Smooth muscle cell (in vitro differentiated cells): ENCODE data around the gene ARID3C. TPM values are rescaled to one million over a fixed set of nuclear protein-coding genes. Genes with fewer than 3 reads are reported as not detected.

ENCODE experiments used
- DNase-seq: peaks from one replicate; lab custom pipeline; 2025; ENCODE audit not compliant: unreplicated experiment; lab: John Stamatoyannopoulos, UW
- H2AFZ ChIP-seq: fragments of 200-600 bp; sonication (generic); 2 replicates; pipeline ENCODE4 v1.6.0; 2016; ENCODE audit warnings: antibody characterized with exemption, low read depth, mild to moderate bottlenecking
- H3F3A ChIP-seq: fragments of 200-600 bp; sonication (generic); 2 replicates; pipeline ENCODE4 v1.6.0; 2017; ENCODE audit warnings: antibody characterized with exemption, low read depth
- H3K27ac ChIP-seq: fragments of 200-600 bp; sonication (generic); 2 replicates; pipeline ENCODE4 v1.5.1; 2016; ENCODE audit warnings: low read depth, mild to moderate bottlenecking
- H3K27me3 ChIP-seq: fragments of 200-600 bp; sonication (generic); 2 replicates; pipeline ENCODE4 v1.6.1; 2016; ENCODE audit warnings: low read depth, mild to moderate bottlenecking
- H3K36me3 ChIP-seq: fragments of 200-600 bp; sonication (generic); 2 replicates; pipeline ENCODE4 v1.5.1; 2016; ENCODE audit warnings: low read depth
- H3K4me1 ChIP-seq: fragments of 200-600 bp; sonication (generic); 2 replicates; pipeline ENCODE4 v1.5.1; 2016; ENCODE audit warnings: low read depth
- H3K4me2 ChIP-seq: fragments of 200-600 bp; sonication (generic); 2 replicates; pipeline ENCODE4 v1.6.0; 2016; ENCODE audit warnings: mild to moderate bottlenecking
- H3K4me3 ChIP-seq: fragments of 200-600 bp; sonication (generic); 2 replicates; pipeline ENCODE4 v1.5.1; 2016; ENCODE audit warnings: mild to moderate bottlenecking
- H3K79me2 ChIP-seq: fragments of 200-600 bp; sonication (generic); 2 replicates; pipeline ENCODE4 v1.6.0; 2016; ENCODE audit warnings: low read depth, mild to moderate bottlenecking
- H3K9ac ChIP-seq: fragments of 200-600 bp; sonication (generic); 2 replicates; pipeline ENCODE4 v1.6.0; 2016; ENCODE audit warnings: low read depth
- H3K9me3 ChIP-seq: fragments of 200-600 bp; sonication (generic); replicated peaks from 2 replicates; pipeline ENCODE4 v1.5.1; 2016; ENCODE audit warnings: low read depth
- H4K20me1 ChIP-seq: fragments of 200-600 bp; sonication (generic); 2 replicates; pipeline ENCODE4 v1.6.0; 2016; ENCODE audit warnings: low read depth
- WGBS: methylation state at CpG from one replicate; pipeline ENCODE4 v1.1.7; 2016; ENCODE audit warnings: low lambda C conversion rate; 5-methylcytosine and 5-hydroxymethylcytosine counted together
- polyA plus RNA-seq: library from polyadenylated mRNA; unstranded; fragments of >200 nt; fragmentation: Nextera tagmentation; extraction: Ambion mirVana; gene quantifications from 2 replicates; pipeline ENCODE4 v1.2.1, GENCODE V29; 2016
- total RNA-seq: library from RNA; depleted of rRNA; stranded (reverse); fragments of >200 nt; gene quantifications from 2 replicates; pipeline ENCODE4 v1.2.3, GENCODE V29; 2014
- TF ChIP-seq, protein P1 (sequence below): fragments of 200-600 bp; sonication (generic); IDR thresholded peaks from 2 replicates; pipeline ENCODE4 v1.5.1; 2017; ENCODE audit warnings: borderline replicate concordance, mild to moderate bottlenecking, antibody characterized with exemption; ENCODE audit not compliant: insufficient read depth, poor library complexity, severe bottlenecking

Gene ARID3C
- total and polyA plus RNA-seq, 2 experiments from 2014 or later: 0.40 TPM; not detected in 1

DNA sequence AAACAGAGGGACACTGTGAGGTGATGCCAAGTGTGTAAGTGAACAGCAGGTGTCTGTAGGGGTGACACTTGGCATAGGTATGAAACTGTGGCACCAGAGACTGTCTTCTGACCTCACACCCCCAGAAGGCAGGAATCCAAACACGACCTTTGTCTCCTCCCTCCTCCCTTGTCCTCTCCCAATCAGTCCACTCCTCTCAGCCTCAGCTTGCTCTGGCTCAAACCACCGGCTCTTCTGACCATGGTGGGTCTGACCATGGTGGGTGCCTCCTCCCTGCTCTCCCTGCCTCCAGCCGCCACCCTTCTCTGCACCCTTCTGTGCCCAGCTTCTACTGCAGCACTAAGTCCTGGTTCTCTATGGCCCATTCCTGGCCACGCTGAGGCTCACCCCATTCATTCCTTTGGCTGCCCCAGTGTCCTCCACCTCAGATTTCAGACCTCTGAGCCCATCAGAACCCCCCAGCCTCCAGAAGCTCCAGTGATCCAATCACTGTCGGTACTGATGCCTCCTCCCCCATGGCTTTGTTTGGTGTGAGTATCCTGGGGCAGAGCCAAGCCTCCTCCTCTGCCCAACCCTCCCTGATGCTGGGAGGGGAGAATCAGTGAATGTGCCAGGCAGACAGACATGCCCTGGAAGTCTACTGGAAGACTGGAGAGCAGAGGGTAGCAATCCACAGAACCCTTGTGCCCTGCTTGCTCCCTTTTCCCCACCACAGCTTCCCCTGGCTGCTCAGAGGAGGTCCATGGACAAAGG lies 1.7 kb upstream of the ARID3C start:
- no peak overlapping the region for H2AFZ ChIP-seq

GRCh38 chr9:34629491-34629808 lies 584 bp upstream of the ARID3C start:
- Histone ChIP-seq H3K9ac (no peak overlapping the region), H3K36me3 (no peaks in the 10 kb centered on the region), H3K4me3 (no peak overlapping the region), H3F3A (no peaks in the 10 kb centered on the region), H2AFZ (no peak overlapping the region), H4K20me1 (no peaks in the 10 kb centered on the region), H3K27me3 (peaks cover 79% of the 10 kb centered on the region), H3K27ac (no peak overlapping the region), H3K9me3 (no peaks in the 10 kb centered on the region), H3K4me1 (peaks cover 40% of the 10 kb centered on the region), H3K79me2 (no peaks in the 10 kb centered on the region), H3K4me2 (peak overlapping the region; percentile 86)
- no peak for DNase-seq
- TF ChIP-seq, protein P1, sequence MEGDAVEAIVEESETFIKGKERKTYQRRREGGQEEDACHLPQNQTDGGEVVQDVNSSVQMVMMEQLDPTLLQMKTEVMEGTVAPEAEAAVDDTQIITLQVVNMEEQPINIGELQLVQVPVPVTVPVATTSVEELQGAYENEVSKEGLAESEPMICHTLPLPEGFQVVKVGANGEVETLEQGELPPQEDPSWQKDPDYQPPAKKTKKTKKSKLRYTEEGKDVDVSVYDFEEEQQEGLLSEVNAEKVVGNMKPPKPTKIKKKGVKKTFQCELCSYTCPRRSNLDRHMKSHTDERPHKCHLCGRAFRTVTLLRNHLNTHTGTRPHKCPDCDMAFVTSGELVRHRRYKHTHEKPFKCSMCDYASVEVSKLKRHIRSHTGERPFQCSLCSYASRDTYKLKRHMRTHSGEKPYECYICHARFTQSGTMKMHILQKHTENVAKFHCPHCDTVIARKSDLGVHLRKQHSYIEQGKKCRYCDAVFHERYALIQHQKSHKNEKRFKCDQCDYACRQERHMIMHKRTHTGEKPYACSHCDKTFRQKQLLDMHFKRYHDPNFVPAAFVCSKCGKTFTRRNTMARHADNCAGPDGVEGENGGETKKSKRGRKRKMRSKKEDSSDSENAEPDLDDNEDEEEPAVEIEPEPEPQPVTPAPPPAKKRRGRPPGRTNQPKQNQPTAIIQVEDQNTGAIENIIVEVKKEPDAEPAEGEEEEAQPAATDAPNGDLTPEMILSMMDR: no peak
- 43% methylated on average over 5 of the region's 5 CpGs for WGBS

More for the DNA sequence above, 1.7 kb upstream of the ARID3C start:
- H3K27me3 ChIP-seq: peaks cover 67% of the 10 kb centered on the region
- TF ChIP-seq, protein P1: no peak
- no peaks in the 10 kb centered on the region for H4K20me1 ChIP-seq
- no peaks in the 10 kb centered on the region for H3K36me3 ChIP-seq
- H3K9me3 ChIP-seq: no peaks in the 10 kb centered on the region
- no peak overlapping the region for H3K4me3 ChIP-seq
- no peak overlapping the region for H3K27ac ChIP-seq
- H3K9ac ChIP-seq: no peak overlapping the region
- H3F3A ChIP-seq: no peaks in the 10 kb centered on the region
- H3K79me2 ChIP-seq: no peaks in the 10 kb centered on the region
- WGBS: 59% methylated on average over 5 of the region's 5 CpGs
- DNase-seq: no peak
- no peak overlapping the region for H3K4me2 ChIP-seq
- peaks cover 30% of the 10 kb centered on the region for H3K4me1 ChIP-seq

DNA sequence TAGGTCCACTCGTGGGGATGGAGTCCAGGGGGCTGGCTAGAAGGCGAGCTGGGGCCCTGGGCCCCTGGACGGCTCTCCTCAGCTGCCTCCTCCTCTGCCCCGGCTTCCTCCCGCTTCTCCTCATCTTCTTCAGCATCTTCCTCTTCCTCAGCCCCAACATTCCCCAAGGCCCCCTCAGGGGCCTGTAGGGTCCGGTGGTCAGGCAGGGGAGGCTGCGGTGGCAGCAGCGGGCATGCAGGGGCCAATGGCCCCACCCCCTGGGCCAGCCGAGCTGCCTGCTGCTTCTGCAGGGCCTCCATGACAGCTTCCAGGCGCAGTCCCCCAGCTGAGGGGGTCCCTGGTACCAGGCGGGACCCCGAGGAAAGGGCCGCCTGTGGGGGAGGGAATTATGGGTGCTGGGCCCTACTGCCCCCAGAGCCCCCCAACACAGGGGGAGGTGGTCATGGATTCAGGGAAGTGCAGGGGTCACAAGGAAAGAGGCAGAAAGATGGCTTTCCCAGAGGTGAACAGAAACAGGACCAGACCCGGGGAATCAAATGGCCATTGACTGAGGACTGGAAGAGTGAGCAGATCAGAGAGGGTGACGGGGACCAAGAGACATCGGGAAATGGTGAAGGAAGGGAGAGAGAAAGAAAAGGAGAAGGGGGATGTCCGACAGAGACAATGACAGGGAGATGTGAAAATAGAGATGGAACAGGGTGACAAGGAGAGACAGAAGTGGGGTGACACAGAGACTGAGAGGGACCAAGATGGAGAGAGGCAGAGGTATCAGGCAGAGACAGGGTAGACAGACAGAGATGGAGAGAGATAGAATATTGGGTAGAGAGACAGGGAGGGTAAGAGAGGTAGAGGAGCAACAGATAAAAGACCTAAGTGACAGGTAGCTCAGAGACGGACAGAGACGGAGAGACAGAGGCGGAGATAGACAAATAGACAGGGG lies 880 bp downstream of the ARID3C start:
- Histone ChIP-seq H3K27ac (no peak overlapping the region), H3K4me3 (peak overlapping the region; percentile 40), H2AFZ (no peak overlapping the region), H3K79me2 (no peaks in the 10 kb centered on the region), H3K4me1 (peaks cover 37% of the 10 kb centered on the region), H3K9me3 (no peaks in the 10 kb centered on the region), H4K20me1 (no peaks in the 10 kb centered on the region), H3K9ac (no peak overlapping the region), H3K27me3 (peaks cover 86% of the 10 kb centered on the region), H3F3A (no peaks in the 10 kb centered on the region), H3K36me3 (no peaks in the 10 kb centered on the region), H3K4me2 (peak overlapping the region; percentile 86)
- TF ChIP-seq, protein P1: no peak
- DNase-seq: no peak
- 63% methylated on average over 18 of the region's 20 CpGs for WGBS
